HL-60 (cell line): Measurements from ENCODE around the gene ERP27.

ENCODE experiments used
- CTCF ChIP-seq: IDR thresholded peaks from one replicate; pipeline ENCODE4 v1.5.1; 2011; ENCODE audit warnings: low read length, control low read depth, inconsistent platforms; ENCODE audit not compliant: insufficient read depth
- GABPA ChIP-seq: IDR thresholded peaks from 2 replicates; pipeline ENCODE4 v1.6.1; 2012; ENCODE audit warnings: low read depth
- POLR2AphosphoS5 ChIP-seq: IDR thresholded peaks from 2 replicates; pipeline ENCODE4 v1.6.1; 2012; ENCODE audit warnings: low read depth
- REST ChIP-seq: IDR thresholded peaks from 2 replicates; pipeline ENCODE4 v1.6.1; 2012; ENCODE audit warnings: low read depth; ENCODE audit not compliant: insufficient replicate concordance
- SPI1 ChIP-seq: IDR thresholded peaks from 2 replicates; pipeline ENCODE4 v1.6.1; 2012; ENCODE audit warnings: low read depth, mild to moderate bottlenecking, borderline replicate concordance

- TF ChIP-seq CTCF: no peak
- TF ChIP-seq REST: no peak
- no peak for TF ChIP-seq GABPA
- no peak for TF ChIP-seq POLR2AphosphoS5
- no peak for TF ChIP-seq SPI1
Observed at GRCh38 chr12:14907953-14908352, 30.4 kb downstream of the ERP27 start.
